GM19438 (cell line): ENCODE results near the gene NSG1.
"Not testable (repeated sequence)": the region's sequence is repeated elsewhere in the genome, so short reads cannot be mapped to it uniquely, and the experiment has no call there.

Experiments used
- ATAC-seq: cut with Tn5 transposase; IDR thresholded peaks from one replicate; pipeline ENCODE4 v1.9.1; 2021; ENCODE audit warnings: low read depth; ENCODE audit not compliant: unreplicated experiment

NSG1 gene

GRCh38 chr4:4461850-4462249 is 74.9 kb downstream of the NSG1 start:
- no peak for ATAC-seq

- ATAC-seq: no peak
Measured at GRCh38 chr4:4462970-4463369, 76.1 kb downstream of the NSG1 start.

- not testable (repeated sequence) for ATAC-seq
Measured at GRCh38 chr4:4465238-4465637, 78.3 kb downstream of the NSG1 start.
